Thyroid gland (tissue), 4 donors: Measurements from ENCODE around the gene STK38L. TPM values are rescaled to one million over a fixed set of nuclear protein-coding genes. Genes with fewer than 3 reads are reported as not detected.

ENCODE experiments used
- DNase-seq, 2 donors: peaks; one replicate each; pipeline ENCODE4 v3.0.0-alpha.2; 2019
- H3K27ac ChIP-seq, 3 donors: fragments of 200-600 bp; sonication (generic); 1 replicate in 2 of 3; 2 replicates in 1 of 3; pipeline ENCODE4 v1.5.1; 2016 to 2019; ENCODE audit warnings: mild to moderate bottlenecking in 1 of 3, moderate library complexity in 1 of 3
- H3K27me3 ChIP-seq: fragments of 200-600 bp; sonication (generic); one replicate; pipeline ENCODE4 v1.5.1; 2019
- H3K36me3 ChIP-seq, 2 donors: fragments of 200-600 bp; sonication (generic); one replicate each; pipeline ENCODE4 v1.5.1; 2016 to 2019
- H3K4me1 ChIP-seq, 2 donors: fragments of 200-600 bp; sonication (generic); one replicate each; pipeline ENCODE4 v1.5.1; 2017 to 2019
- H3K4me3 ChIP-seq, 3 donors: fragments of 200-600 bp; sonication (generic); replicated peaks in 1 of 3; 1 replicate in 2 of 3; 2 replicates in 1 of 3; pipeline ENCODE4 v1.5.1; 2016; ENCODE audit warnings: mild to moderate bottlenecking in 1 of 3
- H3K9me3 ChIP-seq: fragments of 200-600 bp; sonication (generic); one replicate; pipeline ENCODE4 v1.5.1; 2017
- POLR2A ChIP-seq, 2 donors: fragments of 450-650 bp; IDR thresholded peaks; one replicate each; pipeline ENCODE4 v1.6.1; 2017; ENCODE audit warnings: antibody characterized with exemption in 2 of 2, mild to moderate bottlenecking in 2 of 2, moderate library complexity in 1 of 2
- WGBS, 2 donors: methylation state at CpG; one replicate each; pipeline ENCODE4 v1.1.5; 2017; 5-methylcytosine and 5-hydroxymethylcytosine counted together
- intact Hi-C: fragments of 100-400 bp; cut with DNase I; formaldehyde crosslinking; loops from one replicate; pipeline ENCODE4 v1.15.1; 2023
- total RNA-seq, 4 donors: library from RNA; depleted of rRNA; stranded (reverse); fragments of >200 nt; gene quantifications; one replicate each; pipeline ENCODE4 v1.2.3, GENCODE V29; 2016
- TF ChIP-seq, protein P1 (sequence below), 6 experiments: fragments of 200-600 bp in 3 of 6; fragments of 450-650 bp in 3 of 6; sonication (generic) in 3 of 6; IDR thresholded peaks; one replicate each; pipeline ENCODE4 v1.5.1; 2016 to 2019; ENCODE audit warnings: antibody characterized with exemption in 6 of 6, mild to moderate bottlenecking in 2 of 6, inconsistent platforms in 1 of 6, moderate library complexity in 1 of 6

Gene STK38L
- total RNA-seq, 4 donors from 2014 or later = 20.1 to 42.2 (median 27.0) TPM

DNA sequence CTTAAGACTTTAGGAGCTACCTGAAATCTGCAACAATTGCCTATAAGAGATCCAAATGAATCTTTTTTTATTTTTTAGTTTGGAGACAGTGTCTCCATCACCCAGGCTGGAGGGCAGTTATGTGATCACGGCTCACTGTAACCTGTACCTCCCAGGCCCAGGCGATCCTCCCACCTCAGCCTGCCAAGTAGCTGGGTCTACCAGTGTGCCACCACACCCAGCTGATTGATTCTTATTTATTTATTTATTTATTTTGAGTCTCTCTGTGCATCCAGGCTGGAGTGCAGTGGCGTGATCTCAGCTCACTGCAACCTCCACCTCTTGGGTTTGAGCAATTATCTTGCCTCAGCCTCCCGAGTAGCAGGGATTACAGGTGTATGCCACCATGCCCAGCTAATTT is 26.1 kb downstream of the STK38L start:
- TF ChIP-seq, protein P1, sequence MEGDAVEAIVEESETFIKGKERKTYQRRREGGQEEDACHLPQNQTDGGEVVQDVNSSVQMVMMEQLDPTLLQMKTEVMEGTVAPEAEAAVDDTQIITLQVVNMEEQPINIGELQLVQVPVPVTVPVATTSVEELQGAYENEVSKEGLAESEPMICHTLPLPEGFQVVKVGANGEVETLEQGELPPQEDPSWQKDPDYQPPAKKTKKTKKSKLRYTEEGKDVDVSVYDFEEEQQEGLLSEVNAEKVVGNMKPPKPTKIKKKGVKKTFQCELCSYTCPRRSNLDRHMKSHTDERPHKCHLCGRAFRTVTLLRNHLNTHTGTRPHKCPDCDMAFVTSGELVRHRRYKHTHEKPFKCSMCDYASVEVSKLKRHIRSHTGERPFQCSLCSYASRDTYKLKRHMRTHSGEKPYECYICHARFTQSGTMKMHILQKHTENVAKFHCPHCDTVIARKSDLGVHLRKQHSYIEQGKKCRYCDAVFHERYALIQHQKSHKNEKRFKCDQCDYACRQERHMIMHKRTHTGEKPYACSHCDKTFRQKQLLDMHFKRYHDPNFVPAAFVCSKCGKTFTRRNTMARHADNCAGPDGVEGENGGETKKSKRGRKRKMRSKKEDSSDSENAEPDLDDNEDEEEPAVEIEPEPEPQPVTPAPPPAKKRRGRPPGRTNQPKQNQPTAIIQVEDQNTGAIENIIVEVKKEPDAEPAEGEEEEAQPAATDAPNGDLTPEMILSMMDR (IDR thresholded peaks at IDR 0.05) = no peak
- no peak for TF ChIP-seq POLR2A (IDR thresholded peaks at IDR 0.05)
- no peak overlapping the region for H3K27ac ChIP-seq
- no peaks in the 10 kb centered on the region for H3K36me3 ChIP-seq
- no peaks in the 10 kb centered on the region for H3K27me3 ChIP-seq
- intact Hi-C loops = no loop called here
- no peak overlapping the region for H3K4me3 ChIP-seq
- no peak for DNase-seq
- 96 to 99% methylated on average over 4 of the region's 4 CpGs for WGBS, 2 donors
- peaks cover 10 to 14% of the 10 kb centered on the region in 2 donors for H3K4me1 ChIP-seq
- H3K9me3 ChIP-seq = no peaks in the 10 kb centered on the region

DNA sequence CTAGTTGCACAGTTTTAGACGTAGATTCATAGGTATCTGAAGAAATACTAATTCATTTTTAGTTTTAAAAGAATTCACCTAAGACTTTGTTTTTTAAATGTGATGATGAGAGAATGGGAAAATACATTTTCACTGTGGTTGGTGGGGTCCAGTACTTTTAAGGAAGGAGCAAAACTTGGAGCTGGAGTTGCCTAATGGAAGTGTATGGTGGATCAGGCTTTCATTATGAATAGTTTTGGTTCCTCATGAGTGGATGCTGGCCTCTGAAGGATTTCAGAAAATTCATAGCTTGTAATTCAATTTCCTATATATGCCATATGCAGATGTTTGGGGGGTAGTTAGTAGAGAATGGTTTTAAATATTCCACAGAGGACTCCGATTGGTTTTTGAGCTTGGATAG is 27.1 kb downstream of the STK38L start:
- no peaks in the 10 kb centered on the region for H3K27me3 ChIP-seq
- WGBS, 2 donors = 95 to 98% methylated on average over 2 of the region's 2 CpGs
- no peak for TF ChIP-seq POLR2A (IDR thresholded peaks at IDR 0.05)
- TF ChIP-seq, protein P1 (IDR thresholded peaks at IDR 0.05) = no peak
- DNase-seq = no peak
- no peak overlapping the region for H3K4me3 ChIP-seq
- intact Hi-C loops = no loop called here
- peaks cover 10 to 14% of the 10 kb centered on the region in 2 donors for H3K4me1 ChIP-seq
- H3K36me3 ChIP-seq = no peaks in the 10 kb centered on the region
- no peaks in the 10 kb centered on the region for H3K9me3 ChIP-seq
- H3K27ac ChIP-seq = no peak overlapping the region

DNA sequence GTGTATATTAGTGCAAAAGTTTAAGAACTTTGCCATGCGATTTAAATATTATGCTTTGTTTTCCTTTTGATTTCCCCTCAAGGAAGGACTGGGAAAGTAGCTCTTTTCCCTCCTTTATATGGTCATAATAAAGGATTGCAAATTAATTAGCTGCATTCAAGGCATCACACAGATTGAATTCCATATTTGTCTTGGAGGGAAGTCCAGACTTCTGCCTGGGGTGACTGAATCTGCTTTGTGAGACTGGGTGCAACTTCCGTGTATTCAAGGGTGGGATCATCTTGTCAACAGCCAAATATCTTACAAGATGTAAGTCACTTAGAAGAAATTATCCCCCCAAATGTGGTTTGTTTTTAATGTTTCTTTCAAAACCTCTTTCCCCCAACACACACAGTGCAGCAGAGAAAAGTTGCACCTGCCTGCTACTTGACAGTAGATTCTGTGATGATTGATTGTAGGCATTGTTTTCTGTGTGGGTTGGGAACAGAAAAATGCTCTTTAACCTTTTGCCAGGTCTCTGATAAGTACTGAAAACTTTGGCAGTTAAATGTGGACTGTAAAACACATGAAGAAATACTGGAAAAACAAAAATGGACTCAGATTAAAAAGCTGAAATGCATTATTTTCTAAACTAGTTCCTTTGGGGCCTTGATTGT is 28.4 kb downstream of the STK38L start:
- intact Hi-C loops = no loop called here
- peaks cover 18 to 20% of the 10 kb centered on the region in 2 donors for H3K4me1 ChIP-seq
- 62 to 73% methylated on average over 2 of the region's 2 CpGs for WGBS, 2 donors
- no peaks in the 10 kb centered on the region for H3K36me3 ChIP-seq
- H3K27me3 ChIP-seq = no peaks in the 10 kb centered on the region
- no peak overlapping the region for H3K4me3 ChIP-seq
- H3K27ac ChIP-seq = peak overlapping the region in 1 of 3 donors; percentile 30
- no peaks in the 10 kb centered on the region for H3K9me3 ChIP-seq
- TF ChIP-seq, protein P1 (IDR thresholded peaks at IDR 0.05) = no peak
- TF ChIP-seq POLR2A (IDR thresholded peaks at IDR 0.05) = no peak
- DNase-seq = no peak

DNA sequence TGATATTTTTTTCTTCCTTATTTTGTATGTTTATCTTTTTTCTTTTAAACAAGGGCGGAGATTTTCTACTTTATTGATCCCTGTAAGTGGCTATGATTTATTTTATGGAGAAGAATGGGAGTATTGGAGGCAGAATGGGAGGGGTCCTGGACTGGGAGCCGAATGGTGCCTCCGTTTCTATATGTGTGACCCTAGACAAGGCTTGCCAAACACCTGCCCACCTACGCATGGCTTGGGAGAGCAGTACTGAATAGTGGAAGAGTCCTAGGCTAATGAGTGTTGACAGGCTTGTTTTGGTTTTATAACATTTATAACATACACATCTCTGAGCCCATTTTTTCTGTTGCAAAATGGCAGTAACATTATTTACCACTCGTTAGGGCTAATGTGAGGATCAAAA is 29.0 kb downstream of the STK38L start:
- Histone ChIP-seq H3K27ac (peak overlapping the region in 1 of 3 donors; percentile 30), H3K36me3 (no peaks in the 10 kb centered on the region), H3K4me1 (peaks cover 20 to 26% of the 10 kb centered on the region in 2 donors), H3K4me3 (no peak overlapping the region), H3K27me3 (no peaks in the 10 kb centered on the region), H3K9me3 (no peaks in the 10 kb centered on the region)
- 87 to 93% methylated on average over 5 of the region's 5 CpGs for WGBS, 2 donors
- TF ChIP-seq, protein P1 (IDR thresholded peaks at IDR 0.05) = no peak
- TF ChIP-seq POLR2A (IDR thresholded peaks at IDR 0.05) = no peak
- no peak for DNase-seq
- intact Hi-C loops = no loop called here

DNA sequence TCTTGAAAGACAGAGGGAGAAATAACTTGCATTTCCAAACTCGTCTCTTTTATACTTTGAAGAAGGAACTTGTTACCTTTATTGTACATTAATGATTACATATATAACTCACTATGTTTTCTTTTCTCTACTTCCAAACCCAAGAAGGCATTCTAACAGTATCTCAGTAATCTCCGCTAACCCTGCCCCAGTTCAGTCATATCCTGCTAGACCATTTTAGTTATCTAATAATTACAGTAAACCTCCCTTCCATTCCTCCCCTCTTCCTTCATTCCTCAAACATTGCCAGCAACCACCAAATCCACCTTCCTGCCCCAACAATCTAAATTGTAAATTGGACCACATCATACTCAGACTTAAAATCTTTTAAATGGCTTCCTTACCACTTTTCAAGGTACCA is 30.6 kb downstream of the STK38L start:
- H3K27me3 ChIP-seq = no peaks in the 10 kb centered on the region
- H3K27ac ChIP-seq = no peak overlapping the region
- H3K4me3 ChIP-seq = no peak overlapping the region
- WGBS, 2 donors = 94 to 100% methylated on average over 2 of the region's 2 CpGs
- TF ChIP-seq POLR2A (IDR thresholded peaks at IDR 0.05) = no peak
- TF ChIP-seq, protein P1 (IDR thresholded peaks at IDR 0.05) = no peak
- H3K4me1 ChIP-seq = peaks cover 20 to 26% of the 10 kb centered on the region in 2 donors
- no peaks in the 10 kb centered on the region for H3K36me3 ChIP-seq
- intact Hi-C loops = no loop called here
- H3K9me3 ChIP-seq = no peaks in the 10 kb centered on the region
- DNase-seq = no peak
